Upper lobe of right lung (tissue), 1 donor: ENCODE measurements around the gene ANK2. TPM values are rescaled to one million over a fixed set of nuclear protein-coding genes. Genes with fewer than 3 reads are reported as not detected.

Source experiments
- ATAC-seq: fragments of 200-7000 bp; cut with Tn5 transposase; one replicate; pipeline ENCODE4 v1.9.1; 2020; ENCODE audit warnings: mild to moderate bottlenecking, moderate library complexity
- DNase-seq: peaks from one replicate; pipeline ENCODE4 v3.0.0-alpha.2; 2020
- H3K27ac ChIP-seq: fragments of 200-600 bp; one replicate; pipeline ENCODE4 v1.8.0; 2022
- H3K27me3 ChIP-seq: fragments of 200-600 bp; one replicate; pipeline ENCODE4 v1.8.0; 2022; ENCODE audit warnings: mild to moderate bottlenecking
- H3K36me3 ChIP-seq: fragments of 200-600 bp; one replicate; pipeline ENCODE4 v1.8.0; 2022
- H3K4me1 ChIP-seq: fragments of 200-600 bp; one replicate; pipeline ENCODE4 v1.8.0; 2022
- H3K4me3 ChIP-seq: fragments of 200-600 bp; one replicate; pipeline ENCODE4 v1.8.0; 2022; ENCODE audit warnings: mild to moderate bottlenecking
- H3K9me3 ChIP-seq: fragments of 200-600 bp; one replicate; pipeline ENCODE4 v1.8.0; 2022
- CTCF ChIP-seq: fragments of 200-600 bp; IDR thresholded peaks from one replicate; pipeline ENCODE4 v1.8.0; 2022; ENCODE audit warnings: antibody characterized with exemption
- intact Hi-C: fragments of 100-400 bp; cut with DNase I; formaldehyde crosslinking; loops from one replicate; pipeline ENCODE4 v1.11.0; 2022
- microRNA-seq: library from miRNA; unstranded; fragments of <30 nt; microRNA quantifications from one replicate; pipeline ENCODE4 v1.2.0, GENCODE V29; 2020; ENCODE audit warnings: borderline microRNAs expressed
- total RNA-seq: library from RNA; stranded (reverse); fragmentation: NEBNext Ultra II Directional; extraction: Animal tissue kit (Norgen Biotek cat#: 25700); gene quantifications from one replicate; pipeline ENCODE4 v1.2.1, GENCODE V29; 2021
- donor health status: DM: no; HTN: yes; CAD: no; lungs with severe emphysema.

The ANK2 gene
- total RNA-seq, 1 donor from 2014 or later = 12.0 TPM

GRCh38 chr4:113411496-113411938, 362.1 kb downstream of the ANK2 start:
- ATAC-seq (peak; percentile 88), DNase-seq (no peak)
- no peak for TF ChIP-seq CTCF
- intact Hi-C loops = no loop called here
- no peaks in the 10 kb centered on the region for H3K9me3 ChIP-seq
- no peak overlapping the region for H3K27ac ChIP-seq
- no peaks in the 10 kb centered on the region for H3K27me3 ChIP-seq
- no peaks in the 10 kb centered on the region for H3K36me3 ChIP-seq
- H3K4me3 ChIP-seq = no peak overlapping the region
- H3K4me1 ChIP-seq = peaks cover 11% of the 10 kb centered on the region

- H3K4me1 ChIP-seq = no peaks in the 10 kb centered on the region
- intact Hi-C loops = no loop called here
- TF ChIP-seq CTCF = no peak
- DNase-seq = no peak
- ATAC-seq = no peak
- H3K27ac ChIP-seq = no peak overlapping the region
- no peaks in the 10 kb centered on the region for H3K27me3 ChIP-seq
- no peaks in the 10 kb centered on the region for H3K36me3 ChIP-seq
- no peaks in the 10 kb centered on the region for H3K9me3 ChIP-seq
- H3K4me3 ChIP-seq = no peak overlapping the region
Measured at GRCh38 chr4:113419631-113420030, 370.2 kb downstream of the ANK2 start.

- no peak for ATAC-seq
- H3K4me3 ChIP-seq = no peak overlapping the region
- H3K9me3 ChIP-seq = no peaks in the 10 kb centered on the region
- H3K27ac ChIP-seq = no peak overlapping the region
- no peak for DNase-seq
- no peaks in the 10 kb centered on the region for H3K36me3 ChIP-seq
- H3K27me3 ChIP-seq = no peaks in the 10 kb centered on the region
- TF ChIP-seq CTCF = no peak
- intact Hi-C loops = no loop called here
- H3K4me1 ChIP-seq = no peaks in the 10 kb centered on the region
Measured at GRCh38 chr4:113420938-113421337, 371.5 kb downstream of the ANK2 start.

- H3K27me3 ChIP-seq = no peaks in the 10 kb centered on the region
- ATAC-seq (no peak), DNase-seq (no peak)
- no peaks in the 10 kb centered on the region for H3K36me3 ChIP-seq
- TF ChIP-seq CTCF = no peak
- H3K4me3 ChIP-seq = no peak overlapping the region
- no peaks in the 10 kb centered on the region for H3K4me1 ChIP-seq
- H3K27ac ChIP-seq = no peak overlapping the region
- intact Hi-C loops = no loop called here
- no peaks in the 10 kb centered on the region for H3K9me3 ChIP-seq
Measured at GRCh38 chr4:113423631-113424030, 374.2 kb downstream of the ANK2 start.

GRCh38 chr4:113433116-113433515, 383.7 kb downstream of the ANK2 start:
- no peaks in the 10 kb centered on the region for H3K36me3 ChIP-seq
- no peak overlapping the region for H3K4me3 ChIP-seq
- ATAC-seq = no peak
- no peak for DNase-seq
- H3K4me1 ChIP-seq = peaks cover 4% of the 10 kb centered on the region
- no peaks in the 10 kb centered on the region for H3K9me3 ChIP-seq
- no peak overlapping the region for H3K27ac ChIP-seq
- TF ChIP-seq CTCF = no peak
- intact Hi-C loops = no loop called here
- no peaks in the 10 kb centered on the region for H3K27me3 ChIP-seq

Small RNA genes within 50 kb of the gene (microRNA-seq; reads per million reads assigned to microRNA genes)
- gene MIR1243 (not detected), gene MIR8082 (not detected)
